Measurements from ENCODE around the gene SPINK5. TPM values are rescaled to one million over a fixed set of nuclear protein-coding genes. Genes with fewer than 3 reads are reported as not detected.

Gene SPINK5
- total RNA-seq, 6 experiments from 2014 or later: 0.10 to 0.26 TPM; not detected in 4

- no peaks in the 10 kb centered on the region for H3K27me3 ChIP-seq
- H3K4me3 ChIP-seq: no peak overlapping the region
- WGBS (ENCODE audit: insufficient coverage, low coverage, low lambda C conversion rate, missing lambda C conversion rate): 100% methylated on average over 1 of the region's 1 CpG
- TF ChIP-seq POLR2A (IDR thresholded peaks at IDR 0.05): no peak
- TF ChIP-seq CTCF (IDR thresholded peaks at IDR 0.05): no peak
- H3K4me1 ChIP-seq: no peaks in the 10 kb centered on the region
- intact Hi-C loops (cut with DNase I): no loop called here
- H3K27ac ChIP-seq: no peak overlapping the region
- no peaks in the 10 kb centered on the region for H3K9me3 ChIP-seq
- ATAC-seq: no peak
- no peaks in the 10 kb centered on the region for H3K36me3 ChIP-seq
- no peak for DNase-seq
Measured at GRCh38 chr5:148162038-148162437, 98.3 kb downstream of the SPINK5 start.

DNA sequence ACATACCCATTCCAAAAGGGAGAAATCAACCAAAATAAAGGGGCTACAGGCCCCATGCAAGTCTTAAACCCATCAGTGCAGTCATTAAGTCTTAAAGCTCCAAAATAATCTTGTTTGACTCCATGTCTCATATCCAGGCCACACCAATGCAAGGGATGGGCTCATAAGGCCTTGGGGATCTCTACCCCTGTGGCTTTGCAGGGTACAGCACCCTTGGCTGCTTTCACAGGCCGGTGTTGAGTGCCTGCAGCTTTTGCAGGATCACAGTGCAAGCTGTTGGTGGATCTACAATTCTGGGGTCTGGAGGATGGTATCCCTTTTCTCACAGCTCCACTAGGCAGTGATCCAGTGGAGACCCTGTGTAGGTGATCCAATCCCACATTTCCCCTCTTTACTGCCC is 99.6 kb downstream of the SPINK5 start:
- Histone ChIP-seq H3K36me3 (no peaks in the 10 kb centered on the region), H3K4me1 (no peaks in the 10 kb centered on the region), H3K27me3 (no peaks in the 10 kb centered on the region), H3K9me3 (no peaks in the 10 kb centered on the region), H3K4me3 (no peak overlapping the region), H3K27ac (no peak overlapping the region)
- ATAC-seq (no peak), DNase-seq (no peak)
- intact Hi-C loops (cut with DNase I): no loop called here
- no CpG with 5 or more reads among the region's 1 CpG for WGBS (ENCODE audit: insufficient coverage, low coverage, low lambda C conversion rate, missing lambda C conversion rate)
- TF ChIP-seq POLR2A (IDR thresholded peaks at IDR 0.05) (no peak), CTCF (IDR thresholded peaks at IDR 0.05) (no peak)

DNA sequence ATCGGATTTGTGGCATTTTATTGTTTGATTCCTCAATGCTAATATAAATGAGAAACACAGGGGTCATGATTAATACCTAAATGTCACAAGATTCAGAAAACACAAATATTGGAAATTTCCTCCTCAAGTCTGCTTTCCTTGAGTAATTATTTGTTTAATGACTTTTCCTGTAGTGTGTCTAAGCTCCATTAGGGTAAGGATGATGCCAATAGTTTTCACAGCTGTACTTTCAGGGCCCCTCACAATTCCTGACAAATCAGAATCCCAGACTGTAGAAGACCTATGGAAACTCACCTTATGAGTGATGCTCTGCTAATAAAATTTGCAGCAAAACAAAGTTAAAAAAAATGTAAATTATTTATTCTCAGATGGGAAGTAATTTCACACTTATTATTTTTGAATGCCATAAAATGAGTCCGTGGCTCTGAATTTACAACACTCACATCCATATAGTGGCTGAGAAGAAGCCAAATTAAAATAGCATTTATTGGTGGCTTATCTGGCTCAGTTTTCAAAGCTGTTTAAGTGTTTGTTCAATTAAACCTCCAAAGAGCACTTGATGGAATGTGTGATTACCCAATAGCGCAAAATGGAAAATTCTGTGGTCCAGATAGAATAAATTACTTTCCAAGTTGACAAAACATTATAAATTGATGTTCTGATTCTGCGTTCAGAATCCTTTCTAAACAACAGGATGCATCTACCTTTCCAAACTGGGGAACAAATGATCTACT is 102.9 kb downstream of the SPINK5 start:
- intact Hi-C loops (cut with DNase I): no loop called here
- H3K4me3 ChIP-seq: no peak overlapping the region

DNA sequence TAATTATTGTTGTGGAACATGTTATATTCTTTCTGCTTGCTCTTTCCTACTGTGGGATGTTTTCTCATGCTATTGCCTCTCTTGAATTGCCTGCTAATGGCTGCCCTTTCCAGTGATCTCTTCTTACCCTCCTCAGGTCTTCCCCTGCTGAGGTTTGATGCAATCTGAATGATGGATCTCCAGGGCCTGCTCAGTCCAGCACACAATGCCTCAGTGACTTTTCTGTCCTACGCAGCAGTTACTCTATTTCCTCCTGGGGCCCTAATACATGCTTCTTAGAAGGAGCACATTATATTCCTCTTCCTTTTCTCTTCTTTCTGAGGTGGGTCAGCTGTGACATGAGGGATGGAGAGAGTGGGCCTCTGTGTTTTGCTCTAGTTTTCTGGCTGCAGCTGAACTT is 104.5 kb downstream of the SPINK5 start, which contains the start of gene SPINK14:
Gene SPINK14 (plus strand): TSS at position 301 of the 400 bp plus-strand sequence. CDS start 1,187 bp downstream, outside the sequence.
- Histone ChIP-seq H3K4me3 (no peak within 1 kb of the TSS), H3K36me3 (no peaks in the 10 kb centered on the region), H3K27ac (no peak within 1 kb of the TSS), H3K4me1 (no peaks in the 10 kb centered on the region), H3K9me3 (no peaks in the 10 kb centered on the region), H3K27me3 (no peaks in the 10 kb centered on the region)
- intact Hi-C loops (cut with DNase I): no loop called here
- DNase-seq: no peak
- WGBS (ENCODE audit: insufficient coverage, low coverage, low lambda C conversion rate, missing lambda C conversion rate): 100% methylated on average over 1 of the region's 1 CpG
- no peak for ATAC-seq
- TF ChIP-seq CTCF (IDR thresholded peaks at IDR 0.05): no peak
- TF ChIP-seq POLR2A (IDR thresholded peaks at IDR 0.05): no peak

More for the DNA sequence above, 102.9 kb downstream of the SPINK5 start:
- Histone ChIP-seq H3K27me3 (no peaks in the 10 kb centered on the region), H3K4me1 (no peaks in the 10 kb centered on the region), H3K27ac (no peak overlapping the region), H3K9me3 (no peaks in the 10 kb centered on the region), H3K36me3 (no peaks in the 10 kb centered on the region)
- WGBS (ENCODE audit: insufficient coverage, low coverage, low lambda C conversion rate, missing lambda C conversion rate): 76% methylated on average over 4 of the region's 4 CpGs
- ATAC-seq (no peak), DNase-seq (no peak)
- no peak for TF ChIP-seq CTCF (IDR thresholded peaks at IDR 0.05)
- no peak for TF ChIP-seq POLR2A (IDR thresholded peaks at IDR 0.05)
